HAP-1 (cell line): Measurements from ENCODE around the gene RAB11FIP4.

Experiments used
- DNase-seq, 2 experiments: peaks; one replicate each; pipeline ENCODE4 v3.0.0-alpha.2; 2016 to 2020; ENCODE audit warnings: low spot score in 2 of 2
- H3K27me3 ChIP-seq: fragments of 250-450 bp; sonication (Bioruptor Pico); 2 replicates; pipeline ENCODE4 v1.5.1; 2020; ENCODE audit warnings: low read depth, mild to moderate bottlenecking, moderate library complexity
- H3K36me3 ChIP-seq: fragments of 250-450 bp; sonication (Bioruptor Pico); replicated peaks from 2 replicates; pipeline ENCODE4 v1.5.1; 2020; ENCODE audit warnings: mild to moderate bottlenecking
- H3K4me1 ChIP-seq: fragments of 250-450 bp; sonication (Bioruptor Pico); 2 replicates; pipeline ENCODE4 v1.5.1; 2020; ENCODE audit warnings: mild to moderate bottlenecking
- H3K4me3 ChIP-seq: fragments of 250-450 bp; sonication (Bioruptor Pico); 2 replicates; pipeline ENCODE4 v1.5.1; 2020; ENCODE audit warnings: mild to moderate bottlenecking, moderate library complexity
- H3K9me3 ChIP-seq: fragments of 250-450 bp; sonication (Bioruptor Pico); 2 replicates; pipeline ENCODE4 v1.5.1; 2020; ENCODE audit warnings: mild to moderate bottlenecking, moderate library complexity
- in situ Hi-C: fragments of 300-500 bp; cut with MboI; formaldehyde crosslinking; loops from 3 replicates; pipeline ENCODE4 v1.14.3; 2020; ENCODE audit warnings: low sequenced_read_pairs, inconsistent platforms, mixed read lengths

Gene RAB11FIP4

DNA sequence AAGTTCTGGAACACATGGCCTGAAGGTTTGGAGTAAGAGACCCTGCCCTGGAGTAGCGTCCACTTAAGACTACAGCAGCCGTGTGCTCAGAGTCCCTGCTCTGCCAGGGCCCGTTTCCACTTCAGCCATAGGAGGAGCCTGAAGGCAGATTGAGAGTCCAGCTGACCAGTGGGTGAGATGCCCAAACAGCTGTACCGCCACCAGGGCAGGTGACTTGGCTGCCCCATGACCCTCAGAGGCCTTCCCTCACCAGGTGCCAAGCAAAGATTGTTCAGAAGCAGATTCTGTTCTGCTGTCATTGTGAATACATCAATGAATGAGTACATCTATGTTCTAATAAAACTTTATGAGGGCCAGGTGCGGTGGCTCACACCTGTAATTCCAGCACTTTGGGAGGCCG is 178.8 kb downstream of the RAB11FIP4 start:
- no peaks in the 10 kb centered on the region for H3K27me3 ChIP-seq
- no peaks in the 10 kb centered on the region for H3K36me3 ChIP-seq
- H3K4me1 ChIP-seq, result no peaks in the 10 kb centered on the region
- no peak for DNase-seq
- H3K9me3 ChIP-seq, result no peaks in the 10 kb centered on the region
- no peak overlapping the region for H3K4me3 ChIP-seq
- in situ Hi-C loops, result no loop called here

- H3K9me3 ChIP-seq, result no peaks in the 10 kb centered on the region
- H3K4me1 ChIP-seq, result no peaks in the 10 kb centered on the region
- no peaks in the 10 kb centered on the region for H3K27me3 ChIP-seq
- in situ Hi-C loops, result no loop called here
- H3K4me3 ChIP-seq, result no peak overlapping the region
- H3K36me3 ChIP-seq, result no peaks in the 10 kb centered on the region
- no peak for DNase-seq
Measured at GRCh38 chr17:31570951-31571892, 179.7 kb downstream of the RAB11FIP4 start.

DNA sequence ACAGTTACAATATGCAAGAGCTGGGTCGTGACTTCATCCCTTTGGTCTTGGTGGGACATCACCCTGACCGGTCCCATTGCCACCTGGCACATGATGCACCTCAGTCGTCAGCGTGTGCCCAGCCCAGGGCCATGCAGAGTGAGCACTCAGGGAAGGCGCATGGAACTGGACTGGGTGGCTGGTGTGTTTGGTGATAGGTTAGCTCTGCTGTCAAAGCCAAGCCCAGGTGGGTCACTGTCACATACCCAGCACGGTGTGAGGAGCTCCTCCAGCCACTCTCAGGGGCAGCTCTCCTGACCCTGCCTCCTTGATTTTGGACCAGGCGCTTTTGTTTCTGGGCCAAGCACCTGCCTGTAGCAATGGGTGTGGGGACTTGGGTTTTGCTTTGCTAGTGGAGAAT is 180.9 kb downstream of the RAB11FIP4 start:
- Histone ChIP-seq H3K36me3 (no peaks in the 10 kb centered on the region), H3K9me3 (no peaks in the 10 kb centered on the region), H3K27me3 (no peaks in the 10 kb centered on the region), H3K4me3 (no peak overlapping the region), H3K4me1 (no peaks in the 10 kb centered on the region)
- no peak for DNase-seq
- in situ Hi-C loops, result no loop called here

- H3K36me3 ChIP-seq, result no peaks in the 10 kb centered on the region
- in situ Hi-C loops, result no loop called here
- no peak overlapping the region for H3K4me3 ChIP-seq
- H3K9me3 ChIP-seq, result no peaks in the 10 kb centered on the region
- no peak for DNase-seq
- no peaks in the 10 kb centered on the region for H3K4me1 ChIP-seq
- H3K27me3 ChIP-seq, result no peaks in the 10 kb centered on the region
Measured at GRCh38 chr17:31573047-31573446, 181.6 kb downstream of the RAB11FIP4 start.

DNA sequence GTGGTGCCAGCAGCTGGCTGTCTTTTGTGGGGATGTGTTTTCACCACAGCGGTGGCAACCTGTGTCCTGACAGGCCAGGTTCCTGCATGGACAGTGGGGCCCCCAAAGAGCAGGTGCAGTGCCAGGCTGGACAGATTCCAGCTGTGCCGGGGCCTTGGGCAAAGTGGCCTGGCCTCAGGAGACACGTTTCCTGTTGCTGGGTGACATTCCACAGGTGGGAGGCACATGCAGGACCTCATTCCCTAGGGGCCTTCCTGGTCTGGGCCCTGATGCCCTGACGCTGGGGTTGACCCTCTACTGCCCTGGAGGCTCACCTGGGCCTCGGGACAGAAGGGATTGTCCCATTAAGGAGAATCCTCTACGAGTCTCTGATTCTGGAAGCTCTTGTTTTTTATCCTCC is 182.4 kb downstream of the RAB11FIP4 start:
- H3K4me1 ChIP-seq, result no peaks in the 10 kb centered on the region
- in situ Hi-C loops, result no loop called here
- no peaks in the 10 kb centered on the region for H3K36me3 ChIP-seq
- DNase-seq, result no peak
- no peak overlapping the region for H3K4me3 ChIP-seq
- H3K9me3 ChIP-seq, result no peaks in the 10 kb centered on the region
- H3K27me3 ChIP-seq, result no peaks in the 10 kb centered on the region

GRCh38 chr17:31574458-31574857 is 183.0 kb downstream of the RAB11FIP4 start:
- no peaks in the 10 kb centered on the region for H3K27me3 ChIP-seq
- no peak for DNase-seq
- no peak overlapping the region for H3K4me3 ChIP-seq
- H3K9me3 ChIP-seq, result no peaks in the 10 kb centered on the region
- H3K36me3 ChIP-seq, result no peaks in the 10 kb centered on the region
- in situ Hi-C loops, result no loop called here
- H3K4me1 ChIP-seq, result peaks cover 4% of the 10 kb centered on the region

GRCh38 chr17:31575043-31575442 is 183.6 kb downstream of the RAB11FIP4 start:
- no peaks in the 10 kb centered on the region for H3K9me3 ChIP-seq
- no peak for DNase-seq
- H3K4me3 ChIP-seq, result no peak overlapping the region
- H3K4me1 ChIP-seq, result peaks cover 6% of the 10 kb centered on the region
- in situ Hi-C loops, result no loop called here
- no peaks in the 10 kb centered on the region for H3K36me3 ChIP-seq
- no peaks in the 10 kb centered on the region for H3K27me3 ChIP-seq

DNA sequence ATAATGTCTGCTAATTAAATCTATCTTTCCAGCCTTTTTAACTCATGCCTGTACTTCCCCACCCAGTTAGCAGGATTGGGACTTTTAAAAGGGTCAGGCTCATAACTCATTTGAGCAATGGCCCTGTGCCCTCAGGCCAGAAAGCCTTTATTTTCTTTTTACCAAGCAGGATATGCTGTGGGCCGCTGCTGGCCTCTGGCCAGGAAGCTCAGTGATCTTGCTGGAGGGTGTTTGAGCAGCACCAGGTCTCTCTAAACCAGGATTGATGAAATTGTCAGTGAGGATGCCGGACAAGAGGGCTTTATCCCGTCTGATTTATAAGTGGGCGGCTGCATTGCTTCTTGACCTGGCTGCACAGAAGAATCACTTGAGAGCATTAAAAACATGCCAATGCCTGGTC is 187.8 kb downstream of the RAB11FIP4 start:
- peak; percentile 64 to 83 for DNase-seq
- peaks cover 13% of the 10 kb centered on the region for H3K4me1 ChIP-seq
- in situ Hi-C loops, result no loop called here
- H3K36me3 ChIP-seq, result no peaks in the 10 kb centered on the region
- H3K4me3 ChIP-seq, result no peak overlapping the region
- H3K9me3 ChIP-seq, result no peaks in the 10 kb centered on the region
- no peaks in the 10 kb centered on the region for H3K27me3 ChIP-seq

GRCh38 chr17:31580316-31580705 is 188.8 kb downstream of the RAB11FIP4 start:
- Histone ChIP-seq H3K9me3 (no peaks in the 10 kb centered on the region), H3K36me3 (no peaks in the 10 kb centered on the region), H3K4me3 (no peak overlapping the region), H3K4me1 (peaks cover 13% of the 10 kb centered on the region), H3K27me3 (no peaks in the 10 kb centered on the region)
- in situ Hi-C loops, result no loop called here
- no peak for DNase-seq

- in situ Hi-C loops, result no loop called here
- Histone ChIP-seq H3K9me3 (no peaks in the 10 kb centered on the region), H3K36me3 (no peaks in the 10 kb centered on the region), H3K27me3 (no peaks in the 10 kb centered on the region), H3K4me3 (no peak overlapping the region), H3K4me1 (peaks cover 13% of the 10 kb centered on the region)
- DNase-seq, result no peak
Measured at GRCh38 chr17:31580706-31581490, 189.4 kb downstream of the RAB11FIP4 start.

DNA sequence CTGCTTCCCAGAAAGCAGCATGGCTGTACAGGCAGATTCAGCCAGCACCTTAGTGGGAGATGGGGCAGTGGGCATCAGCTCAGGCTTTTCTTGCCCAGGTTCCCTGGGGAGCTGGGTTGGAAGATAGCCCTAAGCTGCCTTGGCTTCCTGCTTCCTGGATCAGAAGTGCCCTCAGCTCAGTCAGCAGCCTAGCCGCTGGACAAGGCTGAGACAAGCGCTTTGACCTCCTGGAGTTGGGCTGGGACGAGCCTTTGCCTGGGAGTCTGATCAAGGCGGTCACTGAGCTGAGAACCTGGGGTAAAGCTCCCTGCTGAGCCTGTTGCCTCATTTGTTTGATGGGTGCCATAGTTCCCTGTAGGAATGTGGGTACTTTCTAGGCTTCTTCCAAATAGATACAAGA is 190.0 kb downstream of the RAB11FIP4 start:
- Histone ChIP-seq H3K27me3 (no peaks in the 10 kb centered on the region), H3K9me3 (no peaks in the 10 kb centered on the region), H3K4me3 (no peak overlapping the region), H3K36me3 (no peaks in the 10 kb centered on the region), H3K4me1 (peaks cover 13% of the 10 kb centered on the region)
- DNase-seq, result no peak
- in situ Hi-C loops, result no loop called here

DNA sequence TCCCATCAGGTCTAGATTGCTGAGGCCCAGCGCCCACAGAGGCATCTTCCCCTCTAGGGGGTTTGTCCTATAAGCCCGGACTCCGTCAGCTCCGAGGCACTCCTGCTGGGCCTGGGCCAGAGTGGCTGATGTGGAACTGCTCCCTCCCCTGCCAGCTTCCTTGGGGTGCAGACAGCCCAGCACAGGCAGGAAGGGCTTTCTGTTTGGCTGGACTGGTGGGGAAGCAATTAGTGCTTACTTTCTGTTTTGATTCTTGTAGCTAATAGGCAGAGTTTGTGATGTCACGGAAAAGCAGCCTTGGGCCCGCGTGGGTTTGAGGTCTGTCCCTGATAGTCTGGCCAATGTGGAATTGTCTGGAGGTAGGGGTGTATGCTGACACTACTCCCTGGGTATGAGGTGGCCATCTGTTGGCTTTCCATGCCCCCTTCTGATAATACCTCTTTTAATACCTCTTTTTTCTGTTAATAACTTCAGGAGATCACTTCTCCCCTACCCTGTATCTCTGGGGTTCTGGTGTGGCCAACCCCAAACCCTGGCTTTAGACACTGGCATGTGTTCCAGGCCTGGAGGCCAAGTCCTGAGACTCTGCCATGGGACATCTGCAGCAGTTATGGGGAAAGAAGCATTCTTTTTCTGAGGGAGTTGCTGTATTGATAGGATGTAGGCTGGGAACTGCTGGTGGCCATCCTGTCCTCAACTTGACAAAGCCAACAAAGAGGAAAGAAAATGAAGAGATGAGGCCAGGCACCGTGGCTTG is 190.9 kb downstream of the RAB11FIP4 start:
- Histone ChIP-seq H3K4me1 (peaks cover 13% of the 10 kb centered on the region), H3K4me3 (no peak overlapping the region), H3K27me3 (no peaks in the 10 kb centered on the region), H3K9me3 (no peaks in the 10 kb centered on the region), H3K36me3 (no peaks in the 10 kb centered on the region)
- in situ Hi-C loops, result no loop called here
- DNase-seq, result no peak

GRCh38 chr17:31583772-31584356 is 192.4 kb downstream of the RAB11FIP4 start:
- Histone ChIP-seq H3K9me3 (no peaks in the 10 kb centered on the region), H3K27me3 (no peaks in the 10 kb centered on the region), H3K36me3 (no peaks in the 10 kb centered on the region), H3K4me1 (peaks cover 13% of the 10 kb centered on the region), H3K4me3 (no peak overlapping the region)
- in situ Hi-C loops, result no loop called here
- DNase-seq, result peak in 1 of 2 experiments; percentile 59
